Panc1 (cell line): ENCODE results near the gene SLC9C1. TPM values are rescaled to one million over a fixed set of nuclear protein-coding genes. Genes with fewer than 3 reads are reported as not detected.
"Not testable (repeated sequence)": the region's sequence is repeated elsewhere in the genome, so short reads cannot be mapped to it uniquely, and the experiment has no call there.

ENCODE experiments used
- ATAC-seq: fragments of 200-7000 bp; cut with Tn5 transposase; 2 replicates; pipeline ENCODE4 v1.9.1; 2020; ENCODE audit warnings: mild to moderate bottlenecking, moderate library complexity
- BruUV-seq: library from RNA; stranded (reverse); fragments of 400-500 nt; replicated peaks from 2 replicates; lab custom pipeline; 2021; lab: Mats Ljungman, UMichigan
- CTCF ChIA-PET: fragments of 300-600 bp; sonication (Branson Sonifier 250); formaldehyde crosslinking; loops from one replicate; lab custom pipeline; 2022; ENCODE audit warnings: antibody characterized with exemption; lab: Charles Lee
- POLR2A ChIA-PET: fragments of 300-600 bp; sonication (Branson Sonifier 250); formaldehyde crosslinking; loops from one replicate; lab custom pipeline; 2022; ENCODE audit warnings: antibody characterized with exemption; lab: Charles Lee
- DNase-seq: peaks from one replicate; pipeline ENCODE4 v3.0.0-alpha.2; 2010; ENCODE audit warnings: low read depth, low spot score
- H3K27ac ChIP-seq: 2 replicates; pipeline ENCODE4 v1.5.1; 2011; ENCODE audit warnings: mild to moderate bottlenecking, low read length, inconsistent platforms
- H3K27me3 ChIP-seq: fragments of 200-500 bp; sonication (Bioruptor generic); 2 replicates; pipeline ENCODE4 v1.6.0; 2014; ENCODE audit warnings: low read length, inconsistent platforms; ENCODE audit not compliant: control insufficient read depth, insufficient read depth
- H3K36me3 ChIP-seq: fragments of 200-500 bp; sonication (Bioruptor generic); 2 replicates; pipeline ENCODE4 v1.5.1; 2014; ENCODE audit warnings: inconsistent platforms, mild to moderate bottlenecking, low read length, moderate library complexity; ENCODE audit not compliant: control insufficient read depth, insufficient read depth
- H3K4me1 ChIP-seq: 2 replicates; pipeline ENCODE4 v1.5.1; 2011; ENCODE audit warnings: inconsistent platforms, mild to moderate bottlenecking, low read length, moderate library complexity; ENCODE audit not compliant: control insufficient read depth, insufficient read depth
- H3K4me3 ChIP-seq, 2 experiments: 2 replicates each; pipeline ENCODE4 v1.5.1; 2011 to 2012; ENCODE audit warnings: low read depth in 2 of 2, low read length in 2 of 2, mild to moderate bottlenecking in 2 of 2, inconsistent platforms in 1 of 2, moderate library complexity in 1 of 2
- H3K9me3 ChIP-seq: fragments of 200-500 bp; sonication (Bioruptor generic); 2 replicates; pipeline ENCODE4 v1.5.1; 2014; ENCODE audit warnings: low read depth, mild to moderate bottlenecking, inconsistent platforms, low read length, moderate library complexity; ENCODE audit not compliant: control insufficient read depth, insufficient read depth
- POLR2AphosphoS5 ChIP-seq: IDR thresholded peaks from 2 replicates; pipeline ENCODE4 v1.6.1; 2012; ENCODE audit warnings: mild to moderate bottlenecking, low read depth, low read length, moderate library complexity
- SIN3A ChIP-seq: IDR thresholded peaks from 2 replicates; pipeline ENCODE4 v1.6.1; 2012; ENCODE audit warnings: low read depth, mild to moderate bottlenecking, low read length, moderate library complexity, borderline replicate concordance; ENCODE audit not compliant: insufficient read depth
- TCF7L2 ChIP-seq: IDR thresholded peaks from 2 replicates; pipeline ENCODE4 v1.6.1; 2011; ENCODE audit warnings: mild to moderate bottlenecking, low read depth, low read length, inconsistent platforms
- in situ Hi-C: cut with HindIII; loops from 2 replicates; pipeline ENCODE4 v1.10.0; 2016; ENCODE audit warnings: low sequenced_read_pairs, low pct_unique_long_range_greater_than_20kb
- intact Hi-C: fragments of 100-400 bp; cut with micrococcal nuclease; formaldehyde crosslinking; loops from one replicate; pipeline ENCODE4 v1.10.0; 2022; ENCODE audit not compliant: unreplicated experiment
- total RNA-seq: library from RNA; stranded (reverse); gene quantifications from one replicate; pipeline ENCODE4 v1.2.1, GENCODE V29; 2021; ENCODE audit not compliant: unreplicated experiment
- TF ChIP-seq, protein P1 (sequence below), 2 experiments: IDR thresholded peaks; 2 replicates each; pipeline ENCODE4 v1.6.1; 2011 to 2012; ENCODE audit warnings: low read depth in 2 of 2, control low read depth in 1 of 2, low read length in 1 of 2, mild to moderate bottlenecking in 1 of 2, moderate library complexity in 1 of 2; ENCODE audit not compliant: insufficient read depth in 1 of 2
- TF ChIP-seq, protein P2 (sequence below): fragments of 450-650 bp; IDR thresholded peaks from 2 replicates; pipeline ENCODE4 v1.5.1; 2017; ENCODE audit warnings: mild to moderate bottlenecking

Gene SLC9C1
- total RNA-seq, 1 experiment from 2014 or later: not detected

DNA sequence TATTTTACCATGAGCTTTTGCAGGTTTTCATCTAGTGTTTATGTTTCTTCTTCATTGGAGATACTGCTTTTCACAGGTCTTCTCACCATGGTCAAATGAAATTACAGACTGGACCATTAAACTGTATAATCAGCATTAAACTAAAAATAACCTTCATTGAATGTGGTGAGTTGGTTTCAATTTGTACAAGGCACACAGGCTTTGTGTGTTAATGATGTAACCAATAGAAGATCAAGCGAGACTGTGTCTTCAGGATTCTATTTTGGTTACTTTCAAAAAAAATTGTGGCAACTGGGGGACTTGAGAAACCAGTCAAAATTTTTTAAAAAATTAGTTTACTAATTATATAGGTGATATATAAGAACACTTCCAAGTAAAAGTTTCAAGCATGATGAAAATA, 106.7 kb downstream of the SLC9C1 start:
- Histone ChIP-seq H3K9me3 (no peaks in the 10 kb centered on the region; the same call in 1 of the 2 replicates), H3K27ac (no peak overlapping the region), H3K4me1 (no peaks in the 10 kb centered on the region), H3K4me3 (no peak overlapping the region), H3K27me3 (no peaks in the 10 kb centered on the region), H3K36me3 (no peaks in the 10 kb centered on the region)
- ChIA-PET CTCF (interaction anchor here (0.6 kb wide), 1 partner anchor 100 kb away, joined by 8 read pairs; no protein-coding TSS in a partner anchor), POLR2A (no interaction called here)
- no peak for DNase-seq
- in situ Hi-C loops (no loop called here), intact Hi-C loops (no loop called here)
- no peak for TF ChIP-seq POLR2AphosphoS5
- no peak for TF ChIP-seq SIN3A
- TF ChIP-seq, protein P1, sequence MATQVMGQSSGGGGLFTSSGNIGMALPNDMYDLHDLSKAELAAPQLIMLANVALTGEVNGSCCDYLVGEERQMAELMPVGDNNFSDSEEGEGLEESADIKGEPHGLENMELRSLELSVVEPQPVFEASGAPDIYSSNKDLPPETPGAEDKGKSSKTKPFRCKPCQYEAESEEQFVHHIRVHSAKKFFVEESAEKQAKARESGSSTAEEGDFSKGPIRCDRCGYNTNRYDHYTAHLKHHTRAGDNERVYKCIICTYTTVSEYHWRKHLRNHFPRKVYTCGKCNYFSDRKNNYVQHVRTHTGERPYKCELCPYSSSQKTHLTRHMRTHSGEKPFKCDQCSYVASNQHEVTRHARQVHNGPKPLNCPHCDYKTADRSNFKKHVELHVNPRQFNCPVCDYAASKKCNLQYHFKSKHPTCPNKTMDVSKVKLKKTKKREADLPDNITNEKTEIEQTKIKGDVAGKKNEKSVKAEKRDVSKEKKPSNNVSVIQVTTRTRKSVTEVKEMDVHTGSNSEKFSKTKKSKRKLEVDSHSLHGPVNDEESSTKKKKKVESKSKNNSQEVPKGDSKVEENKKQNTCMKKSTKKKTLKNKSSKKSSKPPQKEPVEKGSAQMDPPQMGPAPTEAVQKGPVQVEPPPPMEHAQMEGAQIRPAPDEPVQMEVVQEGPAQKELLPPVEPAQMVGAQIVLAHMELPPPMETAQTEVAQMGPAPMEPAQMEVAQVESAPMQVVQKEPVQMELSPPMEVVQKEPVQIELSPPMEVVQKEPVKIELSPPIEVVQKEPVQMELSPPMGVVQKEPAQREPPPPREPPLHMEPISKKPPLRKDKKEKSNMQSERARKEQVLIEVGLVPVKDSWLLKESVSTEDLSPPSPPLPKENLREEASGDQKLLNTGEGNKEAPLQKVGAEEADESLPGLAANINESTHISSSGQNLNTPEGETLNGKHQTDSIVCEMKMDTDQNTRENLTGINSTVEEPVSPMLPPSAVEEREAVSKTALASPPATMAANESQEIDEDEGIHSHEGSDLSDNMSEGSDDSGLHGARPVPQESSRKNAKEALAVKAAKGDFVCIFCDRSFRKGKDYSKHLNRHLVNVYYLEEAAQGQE (IDR thresholded peaks at IDR 0.05; ENCODE audit: insufficient read depth in 1 of 2, low read depth in 2 of 2, low read length in 1 of 2): no peak
- no TSS peak for BruUV-seq
- no peak for ATAC-seq

DNA sequence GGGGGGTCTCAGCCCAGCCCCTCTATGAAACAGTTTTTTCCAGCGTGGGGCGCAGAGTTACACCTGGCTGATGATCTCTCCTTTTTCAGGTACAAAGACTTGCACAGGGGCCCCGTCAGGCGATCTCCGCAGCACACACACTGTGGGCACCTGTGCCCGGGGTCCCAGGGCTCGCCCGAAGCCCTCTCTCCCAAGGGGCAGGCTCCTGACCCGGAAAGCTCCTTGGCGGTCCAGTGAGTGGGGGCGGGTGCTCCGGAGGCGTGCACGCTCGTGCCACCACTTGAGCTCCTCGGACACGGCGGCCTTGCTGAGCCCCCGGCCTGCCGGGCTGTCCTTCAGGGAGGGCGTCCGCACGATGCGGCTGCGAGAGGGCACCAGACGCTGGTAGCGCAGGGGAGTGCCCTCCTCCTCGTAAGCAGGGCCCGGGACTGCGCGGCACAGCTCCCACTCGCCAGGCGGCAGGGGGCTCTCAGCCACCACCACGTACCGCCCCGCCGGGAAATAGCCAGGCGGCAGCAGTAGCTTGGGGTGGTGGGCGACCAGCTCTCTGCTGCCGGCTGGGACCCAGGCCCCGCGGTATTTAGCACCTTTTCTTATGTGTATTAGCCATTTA, 108.5 kb downstream of the SLC9C1 start:
- H3K27ac ChIP-seq, POLR2A ChIA-PET, H3K36me3 ChIP-seq, intact Hi-C loops, H3K27me3 ChIP-seq, DNase-seq, BruUV-seq, CTCF ChIA-PET, H3K9me3 ChIP-seq, ATAC-seq, H3K4me3 ChIP-seq, H3K4me1 ChIP-seq, in situ Hi-C loops: not testable (repeated sequence)

DNA sequence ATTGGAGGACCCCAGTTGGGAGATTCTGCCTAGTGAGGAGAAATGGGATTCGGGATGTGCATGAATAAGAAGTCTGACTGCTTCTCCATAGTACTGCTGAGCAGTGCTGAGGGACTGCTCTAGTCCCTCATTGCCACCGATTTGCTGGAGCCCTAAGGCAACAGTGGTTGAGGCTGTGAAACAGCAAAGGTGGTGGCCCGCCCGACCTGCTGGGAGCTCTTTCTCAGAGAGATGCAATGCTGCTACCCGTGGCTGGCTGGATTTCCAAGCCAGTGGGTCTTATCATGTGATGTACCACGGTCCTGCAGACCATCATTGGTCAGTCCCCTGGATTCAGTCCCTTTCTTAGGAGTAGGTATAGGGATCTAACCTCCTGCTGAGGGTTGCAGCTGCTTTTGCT, 118.4 kb downstream of the SLC9C1 start:
- intact Hi-C loops (loop anchor here (10.0 kb wide), 1 partner anchor 69 kb away; no protein-coding TSS in a partner anchor), in situ Hi-C loops (no loop called here)
- Histone ChIP-seq H3K36me3 (no peaks in the 10 kb centered on the region), H3K9me3 (no peaks in the 10 kb centered on the region), H3K4me1 (no peaks in the 10 kb centered on the region), H3K4me3 (no peak overlapping the region), H3K27me3 (no peaks in the 10 kb centered on the region), H3K27ac (no peak overlapping the region)
- ATAC-seq (no peak), DNase-seq (no peak)
- TF ChIP-seq, protein P2, sequence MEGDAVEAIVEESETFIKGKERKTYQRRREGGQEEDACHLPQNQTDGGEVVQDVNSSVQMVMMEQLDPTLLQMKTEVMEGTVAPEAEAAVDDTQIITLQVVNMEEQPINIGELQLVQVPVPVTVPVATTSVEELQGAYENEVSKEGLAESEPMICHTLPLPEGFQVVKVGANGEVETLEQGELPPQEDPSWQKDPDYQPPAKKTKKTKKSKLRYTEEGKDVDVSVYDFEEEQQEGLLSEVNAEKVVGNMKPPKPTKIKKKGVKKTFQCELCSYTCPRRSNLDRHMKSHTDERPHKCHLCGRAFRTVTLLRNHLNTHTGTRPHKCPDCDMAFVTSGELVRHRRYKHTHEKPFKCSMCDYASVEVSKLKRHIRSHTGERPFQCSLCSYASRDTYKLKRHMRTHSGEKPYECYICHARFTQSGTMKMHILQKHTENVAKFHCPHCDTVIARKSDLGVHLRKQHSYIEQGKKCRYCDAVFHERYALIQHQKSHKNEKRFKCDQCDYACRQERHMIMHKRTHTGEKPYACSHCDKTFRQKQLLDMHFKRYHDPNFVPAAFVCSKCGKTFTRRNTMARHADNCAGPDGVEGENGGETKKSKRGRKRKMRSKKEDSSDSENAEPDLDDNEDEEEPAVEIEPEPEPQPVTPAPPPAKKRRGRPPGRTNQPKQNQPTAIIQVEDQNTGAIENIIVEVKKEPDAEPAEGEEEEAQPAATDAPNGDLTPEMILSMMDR: no peak
- TF ChIP-seq, protein P1 (IDR thresholded peaks at IDR 0.05; ENCODE audit: insufficient read depth in 1 of 2, low read depth in 2 of 2, low read length in 1 of 2): no peak
- TF ChIP-seq SIN3A (no peak), TCF7L2 (no peak), POLR2AphosphoS5 (no peak)
- ChIA-PET POLR2A (no interaction called here), CTCF (no interaction called here)
- BruUV-seq: no TSS peak
